ENCODE results near the gene TMED8. TPM values are rescaled to one million over a fixed set of nuclear protein-coding genes. Genes with fewer than 3 reads are reported as not detected.
A peak's percentile ranks its signal among the peaks of the same experiment; 100 is the strongest.

Gene TMED8
- total RNA-seq, 1 donor, result 12.5 TPM

- no peak for TF ChIP-seq CTCF (IDR thresholded peaks at IDR 0.05; ENCODE audit: insufficient read depth, low read depth, low read length)
- DNase-seq (ENCODE audit: low read depth), result no peak
- no peak overlapping the region for H3K4me3 ChIP-seq (ENCODE audit: low read depth, low read length)
Measured at GRCh38 chr14:77409131-77409533, 32.2 kb upstream of the TMED8 start.

GRCh38 chr14:77407158-77407557 is 30.3 kb upstream of the TMED8 start:
- H3K4me3 ChIP-seq (ENCODE audit: low read depth, low read length), result no peak overlapping the region
- peak; percentile 39 for DNase-seq (ENCODE audit: low read depth)
- TF ChIP-seq CTCF (IDR thresholded peaks at IDR 0.05; ENCODE audit: insufficient read depth, low read depth, low read length), result no peak

GRCh38 chr14:77406718-77407117 is 29.8 kb upstream of the TMED8 start:
- no peak for TF ChIP-seq CTCF (IDR thresholded peaks at IDR 0.05; ENCODE audit: insufficient read depth, low read depth, low read length)
- peak; percentile 57 for DNase-seq (ENCODE audit: low read depth)
- no peak overlapping the region for H3K4me3 ChIP-seq (ENCODE audit: low read depth, low read length)

GRCh38 chr14:77406086-77406485 is 29.2 kb upstream of the TMED8 start:
- no peak for TF ChIP-seq CTCF (IDR thresholded peaks at IDR 0.05; ENCODE audit: insufficient read depth, low read depth, low read length)
- peak; percentile 16 for DNase-seq (ENCODE audit: low read depth)
- no peak overlapping the region for H3K4me3 ChIP-seq (ENCODE audit: low read depth, low read length)

GRCh38 chr14:77403768-77404167 is 26.9 kb upstream of the TMED8 start:
- TF ChIP-seq CTCF (IDR thresholded peaks at IDR 0.05; ENCODE audit: insufficient read depth, low read depth, low read length), result no peak
- no peak for DNase-seq (ENCODE audit: low read depth)
- no peak overlapping the region for H3K4me3 ChIP-seq (ENCODE audit: low read depth, low read length)

- no peak for TF ChIP-seq CTCF (IDR thresholded peaks at IDR 0.05; ENCODE audit: insufficient read depth, low read depth, low read length)
- DNase-seq (ENCODE audit: low read depth), result no peak
- no peak overlapping the region for H3K4me3 ChIP-seq (ENCODE audit: low read depth, low read length)
Measured at GRCh38 chr14:77400216-77400615, 23.3 kb upstream of the TMED8 start.

GRCh38 chr14:77390188-77390587 is 13.3 kb upstream of the TMED8 start:
- H3K4me3 ChIP-seq (ENCODE audit: low read depth, low read length), result no peak overlapping the region
- TF ChIP-seq CTCF (IDR thresholded peaks at IDR 0.05; ENCODE audit: insufficient read depth, low read depth, low read length), result no peak
- no peak for DNase-seq (ENCODE audit: low read depth)

Data from fibroblast of villous mesenchyme (primary cell).